NCI-H2171 treated with DMSO at 0.1 percent for 48 hours (cell line): Measurements from ENCODE around the gene TRUB1.
"Not testable (repeated sequence)": the region's sequence is repeated elsewhere in the genome, so short reads cannot be mapped to it uniquely, and the experiment has no call there.

Experiments
- DNase-seq: peaks from one replicate; lab custom pipeline; 2025; lab: John Stamatoyannopoulos, UW

TRUB1 gene

GRCh38 chr10:114937962-114938855, at the start of gene TRUB1:
TRUB1 (plus strand) TSS chr10:114938195; CDS start chr10:114938254, 59 bp downstream.
- DNase-seq, result peak; percentile 82

GRCh38 chr10:114893251-114893650, 44.7 kb upstream of the TRUB1 start:
- DNase-seq, result no peak

GRCh38 chr10:114894911-114895310, 43.1 kb upstream of the TRUB1 start:
- no peak for DNase-seq

GRCh38 chr10:114897011-114897410, 41.0 kb upstream of the TRUB1 start:
- DNase-seq, result not testable (repeated sequence)

GRCh38 chr10:114897593-114897992, 40.4 kb upstream of the TRUB1 start:
- no peak for DNase-seq

- peak; percentile 75 for DNase-seq
These were observed 38.0 kb upstream of the TRUB1 start for GRCh38 chr10:114899982-114900381.

- DNase-seq, result no peak
These were observed 37.3 kb upstream of the TRUB1 start for GRCh38 chr10:114900658-114901057.

- no peak for DNase-seq
These were observed 35.8 kb upstream of the TRUB1 start for GRCh38 chr10:114902151-114902550.

- DNase-seq, result no peak
These were observed 32.5 kb upstream of the TRUB1 start for GRCh38 chr10:114905450-114905849.

- no peak for DNase-seq
These were observed 31.0 kb upstream of the TRUB1 start for GRCh38 chr10:114906981-114907380.

- DNase-seq, result no peak
These were observed 29.1 kb upstream of the TRUB1 start for GRCh38 chr10:114908896-114909295.

- DNase-seq, result no peak
These were observed 26.8 kb upstream of the TRUB1 start for GRCh38 chr10:114911052-114911711.

GRCh38 chr10:114911801-114912469, 26.1 kb upstream of the TRUB1 start:
- DNase-seq, result no peak

- DNase-seq, result no peak
These were observed 25.5 kb upstream of the TRUB1 start for GRCh38 chr10:114912470-114912859.

GRCh38 chr10:114914560-114914959, 23.4 kb upstream of the TRUB1 start:
- DNase-seq, result no peak

- no peak for DNase-seq
These were observed 22.7 kb upstream of the TRUB1 start for GRCh38 chr10:114915294-114915693.

- DNase-seq, result no peak
These were observed 21.3 kb upstream of the TRUB1 start for GRCh38 chr10:114916653-114917052.

GRCh38 chr10:114917459-114917858, 20.5 kb upstream of the TRUB1 start:
- no peak for DNase-seq

- no peak for DNase-seq
These were observed 19.9 kb upstream of the TRUB1 start for GRCh38 chr10:114917927-114918672.

GRCh38 chr10:114920459-114920858, 17.5 kb upstream of the TRUB1 start:
- DNase-seq, result no peak

GRCh38 chr10:114922003-114922402, 16.0 kb upstream of the TRUB1 start:
- no peak for DNase-seq

- DNase-seq, result no peak
These were observed 14.4 kb upstream of the TRUB1 start for GRCh38 chr10:114923551-114923950.
